Measurements from ENCODE around the gene MED10. TPM values are rescaled to one million over a fixed set of nuclear protein-coding genes. Genes with fewer than 3 reads are reported as not detected.

Gene MED10
- total RNA-seq, 1 donor from 2014 or later, result 38.3 TPM

Other genes starting within 250 kb of the MED10 start
- gene UBE2QL1, start 70.3 kb upstream of the MED10 start, total RNA-seq, result not detected in 2 replicates

All from epithelial cell of proximal tubule (primary cell).